Body of pancreas (tissue), 4 donors: ENCODE data around the gene OR6Q1.
A peak's percentile ranks its signal among the peaks of the same experiment; 100 is the strongest.

Experiments used
- POLR2A ChIP-seq, 3 donors: fragments of 450-650 bp; IDR thresholded peaks; one replicate each; pipeline ENCODE4 v1.6.1; 2016; ENCODE audit warnings: antibody characterized with exemption in 3 of 3, mild to moderate bottlenecking in 2 of 3
- TF ChIP-seq, protein P1 (sequence below), 7 experiments: fragments of 450-650 bp in 4 of 7; fragments of 200-600 bp in 3 of 7; sonication (generic) in 3 of 7; IDR thresholded peaks; one replicate each; pipeline ENCODE4 v1.5.1; 2016 to 2019; ENCODE audit warnings: antibody characterized with exemption in 7 of 7

DNA sequence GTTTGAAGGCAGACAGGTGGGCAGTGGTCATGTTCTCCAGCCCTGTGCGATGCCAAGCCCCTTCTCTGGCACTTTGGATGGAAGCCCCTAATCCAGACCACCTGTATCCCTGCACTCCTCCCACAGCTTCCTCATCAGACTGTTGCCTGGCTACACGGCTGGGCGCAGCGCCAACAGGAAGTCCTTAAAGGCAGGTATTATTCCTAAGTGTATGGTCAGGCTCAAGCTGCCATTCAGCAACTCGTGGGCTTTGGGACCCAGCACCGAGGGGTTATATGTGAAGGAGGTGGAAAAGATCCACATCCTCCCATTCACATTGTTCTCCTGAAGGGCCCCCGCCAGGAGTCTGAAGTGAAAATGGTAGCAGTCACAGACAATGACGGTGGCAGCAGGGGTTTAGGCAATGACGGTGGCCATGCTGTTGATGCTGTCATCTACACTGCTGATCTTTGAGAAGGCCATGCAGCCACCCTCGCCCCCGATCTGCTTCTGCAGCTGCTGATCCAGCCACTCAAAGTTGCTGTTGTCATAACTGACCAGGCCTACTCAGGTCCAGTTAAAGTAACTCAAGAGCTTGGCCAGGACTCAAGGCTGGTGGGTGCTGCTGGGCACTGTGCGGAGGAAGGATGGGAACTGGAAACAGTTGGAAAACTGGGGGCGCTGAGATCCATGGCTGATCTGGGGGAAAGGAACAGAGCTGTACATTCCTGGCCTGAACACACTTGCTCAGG, 27.7 kb downstream of the OR6Q1 start:
- peak in 1 of 3 donors; percentile 17 for TF ChIP-seq POLR2A (IDR thresholded peaks at IDR 0.05)
- TF ChIP-seq, protein P1, sequence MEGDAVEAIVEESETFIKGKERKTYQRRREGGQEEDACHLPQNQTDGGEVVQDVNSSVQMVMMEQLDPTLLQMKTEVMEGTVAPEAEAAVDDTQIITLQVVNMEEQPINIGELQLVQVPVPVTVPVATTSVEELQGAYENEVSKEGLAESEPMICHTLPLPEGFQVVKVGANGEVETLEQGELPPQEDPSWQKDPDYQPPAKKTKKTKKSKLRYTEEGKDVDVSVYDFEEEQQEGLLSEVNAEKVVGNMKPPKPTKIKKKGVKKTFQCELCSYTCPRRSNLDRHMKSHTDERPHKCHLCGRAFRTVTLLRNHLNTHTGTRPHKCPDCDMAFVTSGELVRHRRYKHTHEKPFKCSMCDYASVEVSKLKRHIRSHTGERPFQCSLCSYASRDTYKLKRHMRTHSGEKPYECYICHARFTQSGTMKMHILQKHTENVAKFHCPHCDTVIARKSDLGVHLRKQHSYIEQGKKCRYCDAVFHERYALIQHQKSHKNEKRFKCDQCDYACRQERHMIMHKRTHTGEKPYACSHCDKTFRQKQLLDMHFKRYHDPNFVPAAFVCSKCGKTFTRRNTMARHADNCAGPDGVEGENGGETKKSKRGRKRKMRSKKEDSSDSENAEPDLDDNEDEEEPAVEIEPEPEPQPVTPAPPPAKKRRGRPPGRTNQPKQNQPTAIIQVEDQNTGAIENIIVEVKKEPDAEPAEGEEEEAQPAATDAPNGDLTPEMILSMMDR (IDR thresholded peaks at IDR 0.05) = no peak
